Hepatocyte (in vitro differentiated cells): Measurements from ENCODE around the gene SH3TC1. TPM values are rescaled to one million over a fixed set of nuclear protein-coding genes. Genes with fewer than 3 reads are reported as not detected.

Experiments
- DNase-seq: peaks from one replicate; pipeline ENCODE4 v3.0.0-alpha.2; 2016; ENCODE audit warnings: low spot score
- H2AFZ ChIP-seq: fragments of 200-600 bp; sonication (generic); 2 replicates; pipeline ENCODE4 v1.6.0; 2016; ENCODE audit warnings: antibody characterized with exemption, mild to moderate bottlenecking
- H3K27ac ChIP-seq: fragments of 200-600 bp; sonication (generic); 2 replicates; pipeline ENCODE4 v1.5.1; 2016; ENCODE audit warnings: mild to moderate bottlenecking
- H3K27me3 ChIP-seq: fragments of 200-600 bp; sonication (generic); 2 replicates; pipeline ENCODE4 v1.6.1; 2016
- H3K36me3 ChIP-seq: fragments of 200-600 bp; sonication (generic); replicated peaks from 2 replicates; pipeline ENCODE4 v1.5.1; 2016; ENCODE audit warnings: low read depth; ENCODE audit not compliant: insufficient read depth
- H3K4me1 ChIP-seq: fragments of 200-600 bp; sonication (generic); 2 replicates; pipeline ENCODE4 v1.5.1; 2016; ENCODE audit warnings: mild to moderate bottlenecking, moderate library complexity; ENCODE audit not compliant: insufficient read depth
- H3K4me2 ChIP-seq: fragments of 200-600 bp; sonication (generic); 2 replicates; pipeline ENCODE4 v1.6.0; 2016
- H3K4me3 ChIP-seq: fragments of 200-600 bp; sonication (generic); 2 replicates; pipeline ENCODE4 v1.5.1; 2016; ENCODE audit warnings: mild to moderate bottlenecking
- H3K79me2 ChIP-seq: fragments of 200-600 bp; sonication (generic); 2 replicates; pipeline ENCODE4 v1.6.0; 2017; ENCODE audit warnings: mild to moderate bottlenecking
- H3K9me2 ChIP-seq: fragments of 200-600 bp; sonication (generic); replicated peaks from 2 replicates; pipeline ENCODE4 v1.6.0; 2017; ENCODE audit warnings: mild to moderate bottlenecking; ENCODE audit not compliant: insufficient read depth
- H3K9me3 ChIP-seq: fragments of 200-600 bp; sonication (generic); 2 replicates; pipeline ENCODE4 v1.5.1; 2016; ENCODE audit warnings: low read depth, mild to moderate bottlenecking
- H4K20me1 ChIP-seq: fragments of 200-600 bp; sonication (generic); 2 replicates; pipeline ENCODE4 v1.6.0; 2016; ENCODE audit warnings: mild to moderate bottlenecking; ENCODE audit not compliant: insufficient read depth, poor library complexity, severe bottlenecking
- CTCF ChIP-seq: fragments of 200-600 bp; sonication (generic); IDR thresholded peaks from 2 replicates; pipeline ENCODE4 v1.5.1; 2016; ENCODE audit warnings: antibody characterized with exemption, mild to moderate bottlenecking; ENCODE audit not compliant: poor library complexity
- EZH2 ChIP-seq: fragments of 200-600 bp; sonication (generic); IDR thresholded peaks from 2 replicates; pipeline ENCODE4 v1.6.1; 2016; ENCODE audit warnings: antibody characterized with exemption, mild to moderate bottlenecking, borderline replicate concordance
- EZH2phosphoT487 ChIP-seq: fragments of 200-600 bp; sonication (generic); IDR thresholded peaks from one replicate; pipeline ENCODE4 v1.6.1; 2018; ENCODE audit warnings: antibody characterized with exemption, mild to moderate bottlenecking, low read depth, moderate library complexity; ENCODE audit not compliant: unreplicated experiment, severe bottlenecking
- WGBS: methylation state at CpG from one replicate; pipeline ENCODE4 v1.1.6; 2016; ENCODE audit warnings: low lambda C conversion rate; ENCODE audit errors: missing lambda C conversion rate; 5-methylcytosine and 5-hydroxymethylcytosine counted together
- polyA plus RNA-seq: library from polyadenylated mRNA; unstranded; fragments of >200 nt; fragmentation: Nextera tagmentation; extraction: Ambion mirVana; gene quantifications from 2 replicates; pipeline ENCODE4 v1.2.1, GENCODE V29; 2016
- total RNA-seq: library from RNA; depleted of rRNA; stranded (reverse); fragments of >200 nt; gene quantifications from 2 replicates; pipeline ENCODE4 v1.2.3, GENCODE V29; 2014

The SH3TC1 gene
- total and polyA plus RNA-seq, 2 experiments from 2014 or later: 30.3 to 35.4 TPM

DNA sequence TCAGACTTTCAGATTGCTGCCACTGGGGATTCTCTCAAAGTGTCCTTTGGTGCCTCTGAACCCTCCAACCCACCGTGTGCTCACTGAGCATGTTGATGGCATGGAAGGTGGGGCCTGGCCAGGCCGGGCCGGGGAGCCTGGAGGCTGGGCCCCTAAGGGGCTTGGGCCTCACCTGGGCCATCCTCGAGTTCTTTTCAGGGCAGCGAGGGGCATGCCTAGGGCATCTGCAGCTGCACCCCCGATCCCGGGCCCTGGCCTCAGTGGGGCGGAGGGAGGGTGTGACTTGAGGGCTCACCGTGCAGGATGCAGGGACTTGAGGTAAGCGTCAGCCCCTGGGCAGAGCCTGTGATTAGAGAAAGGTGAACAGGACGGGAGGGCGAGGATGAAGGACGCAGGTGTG, 1.6 kb upstream of the SH3TC1 start:
- no peak for TF ChIP-seq CTCF
- no peak for TF ChIP-seq EZH2
- TF ChIP-seq EZH2phosphoT487: no peak
- H3K27ac ChIP-seq: no peak overlapping the region
- peaks cover 47% of the 10 kb centered on the region for H3K4me1 ChIP-seq

DNA sequence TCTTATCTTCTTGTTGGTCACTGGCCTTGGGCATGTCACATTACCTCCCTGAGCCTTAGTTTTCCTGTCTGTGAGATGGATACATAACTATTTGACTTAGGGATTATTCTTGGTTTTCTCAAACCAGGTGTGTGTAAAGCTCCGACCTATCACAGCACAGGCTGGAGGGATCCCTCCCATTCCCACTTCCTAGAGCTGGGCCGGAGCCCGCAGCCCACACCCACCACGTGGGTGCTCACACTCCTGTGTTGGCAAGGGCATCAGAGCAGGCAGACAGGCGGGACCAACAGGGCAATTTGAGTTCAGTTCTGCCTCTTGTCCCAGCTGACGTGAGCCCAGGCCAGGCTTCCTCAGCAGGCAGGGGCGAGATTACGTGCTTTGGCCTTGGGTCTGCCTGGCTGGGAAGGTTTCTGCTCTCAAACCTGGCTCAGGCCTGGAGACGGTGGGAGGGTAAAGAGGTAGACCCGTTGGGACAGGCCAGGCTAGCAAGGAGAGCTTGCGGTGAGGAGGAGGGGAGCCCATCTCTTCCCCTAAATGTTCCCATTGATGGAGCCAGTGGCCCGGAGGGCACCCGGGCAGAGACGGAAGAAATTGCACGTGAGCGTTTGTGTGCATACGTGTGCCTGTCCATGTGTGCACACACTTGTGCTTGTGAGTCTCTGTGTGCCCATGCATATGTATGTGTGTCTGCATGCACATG, 734 bp upstream of the SH3TC1 start:
- Histone ChIP-seq H3K27me3 (no peaks in the 10 kb centered on the region), H3K9me2 (no peaks in the 10 kb centered on the region), H3K27ac (peak overlapping the region; percentile 97), H3K9me3 (no peaks in the 10 kb centered on the region), H3K4me3 (no peak overlapping the region), H4K20me1 (no peaks in the 10 kb centered on the region), H3K4me1 (peaks cover 48% of the 10 kb centered on the region), H3K79me2 (peaks cover 32% of the 10 kb centered on the region), H2AFZ (no peak overlapping the region), H3K36me3 (no peaks in the 10 kb centered on the region), H3K4me2 (peak overlapping the region; percentile 81)
- DNase-seq: no peak
- 91% methylated on average over 17 of the region's 17 CpGs for WGBS
- TF ChIP-seq CTCF (no peak), EZH2phosphoT487 (no peak), EZH2 (no peak)

More for the DNA sequence above, 1.6 kb upstream of the SH3TC1 start:
- H3K36me3 ChIP-seq: no peaks in the 10 kb centered on the region
- no peaks in the 10 kb centered on the region for H3K9me2 ChIP-seq
- WGBS: 79% methylated on average over 13 of the region's 13 CpGs
- no peak overlapping the region for H3K4me2 ChIP-seq
- no peaks in the 10 kb centered on the region for H4K20me1 ChIP-seq
- H3K79me2 ChIP-seq: peaks cover 27% of the 10 kb centered on the region
- H3K9me3 ChIP-seq: no peaks in the 10 kb centered on the region
- H2AFZ ChIP-seq: no peak overlapping the region
- no peak for DNase-seq
- no peak overlapping the region for H3K4me3 ChIP-seq
- H3K27me3 ChIP-seq: no peaks in the 10 kb centered on the region

GRCh38 chr4:8199594-8200301, 658 bp downstream of the SH3TC1 start:
- H3K36me3 ChIP-seq: no peaks in the 10 kb centered on the region
- peak; percentile 50 for DNase-seq
- H2AFZ ChIP-seq: no peak overlapping the region
- peak overlapping the region; percentile 9 for H3K4me3 ChIP-seq
- H3K79me2 ChIP-seq: peaks cover 39% of the 10 kb centered on the region
- no peaks in the 10 kb centered on the region for H3K9me2 ChIP-seq
- no peaks in the 10 kb centered on the region for H3K27me3 ChIP-seq
- peaks cover 55% of the 10 kb centered on the region for H3K4me1 ChIP-seq
- H3K4me2 ChIP-seq: peak overlapping the region; percentile 81
- TF ChIP-seq EZH2phosphoT487 (no peak), CTCF (no peak), EZH2 (no peak)
- H4K20me1 ChIP-seq: no peaks in the 10 kb centered on the region
- peak overlapping the region; percentile 97 for H3K27ac ChIP-seq
- 88% methylated on average over 26 of the region's 26 CpGs for WGBS
- no peaks in the 10 kb centered on the region for H3K9me3 ChIP-seq
